AG08395 (cell line): ENCODE results near the gene NALCN.

Experiments
- DNase-seq: peaks from one replicate; pipeline ENCODE4 v3.0.0; 2012; ENCODE audit warnings: mixed read lengths, low spot score

Gene NALCN

DNA sequence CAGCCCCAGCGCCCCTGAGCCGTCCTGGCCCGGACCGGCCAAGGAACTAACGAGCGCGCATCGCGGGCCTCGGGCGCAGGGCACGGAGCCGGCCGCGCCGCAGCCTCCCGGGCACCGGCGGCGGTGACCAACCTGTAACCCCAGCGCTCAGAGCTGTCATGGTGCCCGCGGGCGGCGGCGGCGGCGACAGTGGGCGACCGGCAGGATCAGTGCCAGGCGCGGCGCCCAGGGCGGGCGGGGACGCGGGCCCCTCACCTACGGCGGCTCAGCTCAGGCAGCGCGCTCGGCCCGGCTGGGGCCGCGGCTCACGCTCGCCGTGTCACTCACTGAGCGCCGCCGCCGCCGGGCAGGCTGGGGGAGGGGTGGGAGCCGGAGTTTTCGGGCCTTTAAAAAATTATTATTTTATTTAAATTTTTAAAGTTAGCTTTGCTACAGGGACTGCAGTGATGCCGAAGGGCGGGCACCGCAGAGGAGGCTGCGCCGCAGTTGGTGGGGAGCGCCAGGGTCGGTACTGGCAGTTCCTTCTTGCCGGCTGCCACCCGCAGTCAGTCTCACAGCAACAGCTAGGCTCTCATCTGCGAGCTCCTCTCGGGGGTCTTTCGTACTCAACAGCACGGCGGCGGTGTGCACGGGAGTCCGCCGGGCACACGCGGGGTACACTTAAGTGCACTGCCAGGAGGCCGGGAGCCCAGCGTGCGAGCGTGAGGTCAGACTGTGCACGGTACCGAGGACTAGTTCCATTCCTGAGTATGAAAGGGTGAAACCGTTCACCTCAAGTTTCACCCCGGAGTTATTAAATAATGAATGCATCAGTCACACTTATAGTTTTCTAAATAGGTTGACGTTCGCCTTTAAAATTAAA, at the start of gene NALCN:
Gene NALCN (minus strand): TSS at position 328 of the 862 bp plus-strand sequence. CDS start 17,382 bp downstream, outside the sequence.
- DNase-seq, result peak; percentile 38

DNA sequence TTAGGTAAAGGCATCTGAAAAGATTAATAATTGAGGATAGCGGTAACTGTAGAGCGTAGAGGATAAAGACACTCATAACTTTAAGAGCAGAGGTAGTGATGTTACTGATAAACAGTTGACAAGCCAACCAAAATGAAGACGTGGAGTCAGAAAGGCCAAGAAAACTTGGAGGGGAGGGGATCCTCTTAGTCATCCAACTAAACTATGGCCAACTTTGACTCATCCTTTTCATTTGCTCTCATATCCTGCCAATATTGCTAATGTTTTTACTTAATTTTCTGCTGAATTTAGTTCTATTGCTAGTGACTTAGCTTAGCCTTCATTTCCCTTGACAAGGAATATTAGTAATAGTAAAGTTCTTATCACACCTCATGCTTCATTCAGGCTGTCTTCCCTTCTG, 49.6 kb upstream of the NALCN start:
- peak; percentile 40 for DNase-seq

DNA sequence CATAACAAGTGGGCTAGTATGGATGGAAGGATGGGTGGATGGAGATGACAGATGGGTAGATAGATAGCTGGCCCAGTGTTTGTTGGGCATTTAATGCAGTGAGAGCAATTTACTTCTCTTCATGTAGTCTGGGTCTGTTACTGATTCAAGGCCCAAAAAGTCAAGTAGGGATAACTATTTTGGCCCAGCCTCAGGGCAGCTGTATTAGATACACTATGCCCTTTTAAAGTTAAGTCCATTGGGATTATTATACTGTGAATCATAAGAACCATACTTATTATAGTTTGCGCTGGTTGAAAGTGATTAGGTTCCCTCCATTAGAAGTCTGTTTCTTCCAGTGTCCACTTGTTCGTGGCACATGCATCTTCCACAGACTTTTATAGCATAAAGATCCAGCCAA, 40.9 kb upstream of the NALCN start:
- no peak for DNase-seq

DNA sequence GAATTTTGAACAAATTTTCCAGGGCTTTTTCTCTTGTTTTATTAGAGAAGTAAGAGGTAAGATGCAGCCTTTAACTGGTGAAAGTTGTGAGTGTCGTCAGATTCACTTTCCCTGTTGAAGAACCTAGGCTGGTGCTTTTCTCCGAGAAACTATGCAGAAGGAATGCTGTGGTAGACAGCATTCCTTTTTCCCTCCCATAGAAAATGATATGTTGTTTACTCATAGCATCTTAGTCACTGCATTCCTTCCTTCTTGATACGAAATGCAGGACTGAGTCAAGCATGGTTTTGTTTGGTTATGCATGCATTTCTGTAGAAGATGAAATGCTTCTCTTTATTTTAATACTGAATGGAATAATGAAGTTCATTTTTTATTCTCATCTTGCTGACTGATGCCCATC, 39.6 kb upstream of the NALCN start:
- DNase-seq, result peak; percentile 90

DNA sequence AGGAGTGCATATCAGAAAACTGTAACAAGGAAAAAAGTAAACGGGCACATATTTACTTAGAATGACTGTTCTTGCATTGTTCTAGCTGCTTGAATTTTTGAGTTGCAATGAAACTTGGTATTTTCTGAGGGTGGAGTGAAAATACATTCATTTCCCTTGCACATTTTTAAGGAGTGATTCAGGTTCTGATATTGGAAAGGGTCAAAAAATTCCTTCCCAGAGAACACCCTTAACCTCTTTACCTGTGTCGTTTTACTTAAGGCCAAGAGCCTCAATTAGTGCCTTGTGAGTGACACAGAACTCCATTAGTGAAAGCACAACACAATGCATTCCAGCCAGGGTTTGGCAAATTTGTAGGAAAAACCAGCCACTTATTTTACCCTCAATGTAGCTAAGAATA, 38.5 kb upstream of the NALCN start:
- no peak for DNase-seq

DNA sequence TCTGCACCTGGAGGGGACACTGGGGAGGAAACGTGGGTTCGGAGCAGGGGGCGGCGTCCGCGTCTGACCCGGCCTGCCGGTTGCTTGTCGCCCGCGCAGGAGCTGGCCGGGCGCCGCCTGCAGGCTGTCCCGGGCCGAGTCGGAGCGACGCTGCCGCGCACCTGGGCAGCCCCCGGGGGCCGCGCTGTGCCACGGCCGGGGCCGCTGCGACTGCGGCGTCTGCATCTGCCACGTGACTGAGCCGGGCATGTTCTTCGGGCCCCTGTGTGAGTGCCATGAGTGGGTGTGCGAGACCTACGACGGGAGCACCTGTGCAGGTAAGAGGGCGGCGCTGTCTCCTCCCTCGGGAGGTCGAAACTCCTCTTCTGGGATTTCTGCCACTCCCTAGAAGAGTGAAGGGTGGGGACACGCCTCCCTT, 37.5 kb upstream of the NALCN start:
- no peak for DNase-seq

DNA sequence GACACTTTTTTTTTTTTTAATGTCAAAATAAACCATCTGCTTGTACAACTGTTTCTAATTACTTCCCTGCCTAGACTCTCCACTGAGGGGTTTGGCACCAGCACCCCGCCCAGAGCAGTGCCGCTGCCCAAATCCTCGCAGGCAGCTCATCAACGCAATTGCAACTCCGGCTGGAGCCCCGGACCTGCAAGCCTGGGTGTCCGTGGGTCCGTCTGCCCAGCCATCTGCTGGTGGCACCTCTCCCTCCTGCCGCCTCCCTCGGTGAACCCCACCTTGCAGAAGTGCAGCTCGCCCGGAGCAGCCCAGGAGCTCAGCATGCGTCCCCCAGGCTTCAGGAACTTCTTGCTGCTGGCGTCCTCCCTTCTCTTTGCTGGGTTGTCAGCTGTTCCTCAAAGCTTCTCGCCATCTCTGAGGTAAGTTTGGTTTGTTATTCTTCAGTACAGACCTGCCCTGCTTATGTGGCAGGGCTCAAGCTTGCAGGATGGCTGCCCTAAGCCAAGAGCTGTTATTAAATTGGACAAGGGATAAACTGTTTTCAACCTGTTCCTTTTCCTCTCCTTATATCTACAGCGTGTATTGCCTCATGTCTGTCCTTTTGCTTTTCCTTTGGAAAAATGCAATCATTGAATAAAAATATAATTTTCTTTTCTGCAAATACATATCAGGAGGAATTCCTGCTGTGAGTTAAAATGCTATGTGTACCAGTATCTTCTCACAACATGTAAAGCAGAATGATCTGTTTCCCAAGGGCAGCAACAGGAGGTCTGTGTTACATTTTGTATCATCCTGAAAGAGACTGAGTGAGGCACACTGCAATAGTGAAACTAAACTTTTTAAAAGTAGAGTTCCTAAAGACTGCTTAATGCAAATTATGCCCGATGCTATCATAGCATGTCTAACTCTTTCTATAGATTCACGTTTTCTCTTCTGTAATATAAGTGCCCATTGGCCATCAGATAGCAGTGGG, 36.5 kb upstream of the NALCN start, which contains the start of gene ITGBL1:
Gene ITGBL1 (plus strand): TSS at position 157 of the 967 bp plus-strand sequence. CDS start 159 bp downstream, at position 316.
- DNase-seq, result peak; percentile 52

DNA sequence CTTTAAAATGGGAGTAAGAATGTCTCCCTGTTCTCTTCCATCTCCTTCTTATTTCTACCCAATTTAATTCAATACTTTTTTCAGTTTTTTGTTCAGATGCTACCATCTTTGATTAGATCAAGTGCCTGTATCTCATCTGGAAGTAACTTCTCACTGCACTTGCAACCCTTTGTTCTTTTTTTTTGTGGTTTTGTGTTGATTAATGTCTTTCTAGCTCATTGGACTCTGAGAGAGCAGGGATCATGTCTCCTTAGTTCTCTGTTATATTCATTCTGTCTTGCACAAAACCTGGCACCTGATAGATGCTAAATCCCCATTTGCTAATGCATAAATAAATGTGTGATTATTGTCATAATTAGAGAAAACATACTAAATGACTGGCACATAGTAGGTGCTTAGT, 35.3 kb upstream of the NALCN start:
- DNase-seq, result no peak

DNA sequence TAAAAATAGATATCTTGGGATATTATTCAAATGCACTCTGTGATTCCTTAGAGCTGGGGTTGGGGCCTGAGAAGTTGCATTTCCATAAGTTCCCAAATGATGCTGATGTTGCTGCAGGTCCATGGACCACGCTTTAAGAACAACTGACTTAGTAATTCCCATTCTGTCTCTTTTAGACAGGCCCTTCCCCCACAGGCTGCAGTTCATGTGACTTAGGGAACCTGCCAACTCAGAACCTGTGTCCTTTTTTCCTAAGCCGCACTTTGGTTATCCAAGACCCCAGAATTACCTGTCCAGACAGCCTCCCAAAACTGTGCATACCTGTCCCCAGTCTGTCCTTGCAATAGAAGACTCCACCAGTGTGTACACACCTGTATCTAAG, 34.4 kb upstream of the NALCN start:
- DNase-seq, result no peak

DNA sequence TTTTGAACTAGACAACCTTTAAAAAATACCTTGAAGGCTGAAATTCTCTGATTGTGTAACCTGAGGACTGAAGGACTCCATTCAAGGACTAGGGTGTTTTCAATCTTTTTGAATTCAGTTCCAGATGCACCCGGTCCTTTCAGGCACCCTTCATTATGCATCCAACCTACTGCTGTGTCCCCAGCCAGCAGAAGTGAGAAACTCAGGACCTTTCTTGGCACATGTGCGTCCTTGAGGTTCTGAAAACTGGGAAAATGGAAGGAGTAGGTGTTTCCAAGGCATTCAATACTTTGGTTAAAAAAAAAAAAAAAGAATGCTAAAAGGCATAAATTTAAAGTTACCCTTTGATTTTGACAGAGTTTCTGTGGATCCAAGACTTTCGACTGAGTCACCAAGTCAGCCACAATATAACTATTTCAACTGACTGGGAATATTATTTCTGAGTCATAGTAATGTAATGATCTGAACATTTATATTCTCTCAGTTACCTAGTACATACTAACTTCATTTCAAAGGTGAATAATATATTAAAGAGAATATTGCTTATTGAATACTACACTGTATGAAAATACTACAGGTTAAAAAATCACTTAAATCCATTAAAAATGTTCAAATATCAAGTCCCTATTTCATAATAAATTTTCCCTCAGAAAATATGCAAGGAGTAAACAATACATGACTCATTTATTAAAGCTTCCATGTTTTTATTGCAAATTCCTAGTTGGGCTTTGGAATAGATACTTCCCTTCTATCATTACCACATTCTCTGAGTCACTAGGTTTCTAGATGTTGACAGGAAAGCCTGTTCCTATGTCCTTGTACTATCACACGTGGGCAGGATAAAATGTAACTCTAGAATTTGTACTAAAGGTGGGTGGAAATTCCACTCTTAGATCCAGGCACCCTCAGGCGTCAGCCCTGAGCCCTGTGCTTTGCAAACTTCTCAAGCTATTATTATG, 33.8 kb upstream of the NALCN start:
- DNase-seq, result peak; percentile 72

DNA sequence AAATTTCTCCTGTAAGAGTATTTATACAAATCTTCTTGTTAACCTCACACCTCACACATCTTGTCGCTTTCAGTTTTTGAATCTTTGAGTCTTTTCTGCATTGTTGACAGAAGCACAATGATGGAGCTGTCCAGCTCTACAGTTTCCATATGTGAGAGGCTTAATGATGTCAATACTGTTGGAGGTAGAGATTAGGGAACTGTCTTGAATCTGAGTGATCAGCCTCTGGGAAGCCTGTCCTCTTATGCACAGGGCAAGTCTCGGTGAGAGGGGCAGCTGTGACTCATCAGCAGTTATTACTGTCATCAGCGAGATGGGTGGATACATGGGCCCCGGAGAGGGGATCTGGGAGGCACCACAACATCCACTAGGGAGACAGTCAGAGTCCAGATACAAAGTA, 31.5 kb upstream of the NALCN start:
- no peak for DNase-seq

DNA sequence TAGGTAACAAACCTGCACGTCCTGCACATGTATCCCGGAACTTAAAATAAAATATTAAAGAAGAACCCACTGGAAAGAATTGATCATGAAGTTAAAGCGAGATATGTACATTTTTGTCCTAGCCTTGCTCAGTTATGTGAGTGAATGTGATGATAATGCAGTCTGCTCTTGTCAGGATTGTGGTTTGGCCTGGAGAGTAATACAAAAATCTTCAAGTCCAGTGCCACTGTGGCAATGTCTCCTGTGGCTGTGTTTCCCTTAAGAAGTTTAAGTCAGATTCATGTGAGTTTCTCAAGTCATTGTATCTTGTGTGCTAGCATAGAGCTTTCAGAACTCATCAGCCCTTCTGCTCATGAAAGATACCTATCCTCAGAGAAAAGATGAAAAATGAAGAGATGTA, 18.2 kb upstream of the NALCN start:
- no peak for DNase-seq

DNA sequence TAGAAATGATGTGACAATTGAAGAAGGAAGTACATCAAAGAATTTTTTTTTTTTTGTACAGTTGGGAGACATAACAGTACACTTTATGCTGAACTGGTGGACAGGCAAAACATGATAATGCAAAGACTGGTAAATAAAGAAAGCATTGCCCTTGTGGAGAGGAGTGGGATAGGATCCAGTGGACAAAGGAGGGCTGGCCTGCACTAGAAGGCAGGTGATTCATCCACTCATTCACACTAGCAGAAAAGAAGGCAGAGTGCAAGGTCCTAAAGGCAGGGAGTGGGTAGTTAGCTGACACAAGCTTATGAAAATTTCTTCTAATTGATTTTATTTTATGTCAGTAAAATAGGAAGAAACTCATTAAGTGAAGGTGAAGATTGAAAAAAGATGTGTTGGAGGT, 17.6 kb upstream of the NALCN start:
- no peak for DNase-seq

DNA sequence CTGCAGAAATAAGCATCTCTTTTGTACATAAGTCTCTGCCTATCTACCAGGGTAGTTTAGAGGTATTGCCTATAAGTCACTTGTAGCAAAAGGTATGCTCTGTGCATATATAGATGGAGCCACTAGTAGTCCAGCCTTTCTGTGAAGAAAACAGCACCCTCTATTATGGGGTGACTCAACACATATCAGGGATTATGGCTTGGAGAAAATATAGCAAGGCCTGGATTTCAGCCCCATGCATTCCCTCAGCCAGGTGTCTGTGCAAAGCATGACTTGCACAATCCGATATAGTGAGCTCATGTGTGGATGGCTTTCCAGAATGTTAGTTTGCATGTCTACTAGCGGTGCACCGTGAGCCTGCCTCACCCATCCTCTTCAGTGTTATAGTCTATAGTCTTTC, 13.4 kb upstream of the NALCN start:
- no peak for DNase-seq

DNA sequence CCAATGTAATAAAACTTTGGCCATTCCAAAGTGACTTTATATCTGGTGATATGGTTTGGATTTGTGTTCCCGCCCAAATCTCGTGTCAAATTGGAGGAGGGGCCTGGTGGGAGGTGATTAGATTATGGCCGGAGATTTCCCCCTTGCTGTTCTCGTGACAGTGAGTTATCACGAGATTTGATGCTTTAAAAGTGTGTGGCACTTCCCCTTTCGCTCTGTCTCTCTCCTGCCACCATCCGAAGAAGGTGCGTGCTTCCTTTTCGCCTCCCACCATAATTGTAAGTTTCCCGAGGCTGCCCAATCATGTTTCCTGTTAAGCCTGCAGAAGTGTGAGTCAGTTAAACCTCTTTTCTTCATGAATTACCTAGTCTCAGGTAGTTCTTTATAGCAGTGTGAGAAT, 9.3 kb upstream of the NALCN start:
- DNase-seq, result no peak

DNA sequence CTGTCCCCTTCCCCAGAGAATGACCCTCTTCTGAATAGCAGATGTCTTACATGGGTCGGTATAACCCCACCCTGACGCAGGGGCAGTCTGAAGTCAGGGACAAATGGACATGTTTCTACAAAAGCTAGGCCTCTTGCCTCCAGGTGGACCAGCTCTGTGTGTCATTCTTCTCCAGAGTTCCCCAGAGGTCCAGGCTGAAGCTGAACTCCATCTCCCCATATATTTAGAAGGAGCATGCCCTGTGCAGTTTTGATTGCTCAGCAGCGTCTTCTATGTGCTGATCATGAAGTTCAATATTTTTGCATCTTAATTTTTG, 8.8 kb upstream of the NALCN start:
- no peak for DNase-seq

DNA sequence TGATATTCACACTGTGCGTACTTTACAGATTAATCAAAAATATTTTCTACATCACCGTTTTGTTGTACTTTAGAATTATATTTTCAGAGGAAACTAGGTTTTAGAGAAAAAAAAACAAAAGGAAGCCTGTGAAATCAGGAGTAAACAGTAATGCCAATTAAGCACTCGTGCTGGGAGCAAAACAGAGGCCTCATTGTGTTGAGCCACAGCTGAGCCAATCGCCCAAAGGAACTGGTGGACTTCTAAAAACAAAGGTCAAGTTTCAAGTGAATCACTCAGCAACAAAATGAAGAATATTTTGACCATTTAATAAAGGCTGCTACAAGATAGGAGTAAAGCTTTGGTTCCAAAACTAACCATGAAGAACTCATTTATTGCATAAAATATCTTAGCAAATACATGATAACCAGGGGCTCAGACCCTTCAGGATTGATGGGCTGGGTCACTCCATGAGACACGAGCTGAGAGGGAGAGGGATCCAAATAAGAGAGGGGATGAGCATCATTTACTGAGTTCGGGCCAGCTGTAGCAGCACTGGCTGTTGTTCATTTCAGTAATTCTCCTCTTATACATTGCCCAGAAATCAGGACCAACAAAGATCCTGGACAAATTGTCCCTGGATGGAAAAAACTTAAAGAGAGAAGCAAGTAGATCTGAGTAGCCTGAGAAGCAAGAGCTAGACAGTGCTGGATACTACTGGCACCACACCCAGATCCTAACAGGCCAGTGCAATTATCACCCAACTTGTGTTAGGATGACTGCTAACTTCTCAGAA, 8.3 kb upstream of the NALCN start:
- DNase-seq, result no peak

DNA sequence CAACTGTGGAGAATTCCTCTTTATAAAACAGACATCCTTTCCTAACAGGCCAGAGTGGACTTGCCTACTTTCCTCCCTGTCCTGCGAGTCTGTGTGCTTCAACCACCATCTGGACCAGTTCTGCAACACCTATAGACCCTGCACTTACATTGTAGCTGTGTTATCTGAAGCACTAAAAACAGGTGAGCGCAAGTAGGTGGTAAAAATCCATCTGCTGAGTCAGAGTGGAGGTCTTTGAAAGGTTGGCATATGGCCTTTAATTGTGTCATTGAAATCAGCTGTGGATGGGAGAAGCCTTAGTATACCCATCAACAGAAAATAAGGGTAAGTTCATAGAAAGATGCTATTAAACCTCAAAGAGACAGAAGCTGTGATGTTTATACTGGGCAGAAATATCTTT, 7.6 kb upstream of the NALCN start:
- no peak for DNase-seq

DNA sequence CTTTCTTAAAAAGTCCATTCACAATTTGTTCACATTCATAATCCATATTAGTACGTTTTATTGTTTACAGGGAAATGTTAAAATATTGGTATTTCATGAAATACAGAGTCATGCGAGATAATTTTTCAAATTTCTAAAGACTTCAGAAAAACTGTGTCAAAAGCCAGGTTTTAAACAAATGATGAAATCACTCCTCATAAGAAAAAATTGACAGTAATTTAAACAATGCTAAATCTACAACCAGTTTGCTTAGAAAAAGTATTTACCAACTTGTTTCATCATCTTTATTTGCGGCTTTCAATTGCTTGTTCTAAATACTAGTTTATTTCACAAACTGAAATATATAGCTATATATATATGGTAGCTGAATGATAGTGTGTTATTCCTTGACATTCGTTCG, 1.2 kb upstream of the NALCN start:
- DNase-seq, result no peak

DNA sequence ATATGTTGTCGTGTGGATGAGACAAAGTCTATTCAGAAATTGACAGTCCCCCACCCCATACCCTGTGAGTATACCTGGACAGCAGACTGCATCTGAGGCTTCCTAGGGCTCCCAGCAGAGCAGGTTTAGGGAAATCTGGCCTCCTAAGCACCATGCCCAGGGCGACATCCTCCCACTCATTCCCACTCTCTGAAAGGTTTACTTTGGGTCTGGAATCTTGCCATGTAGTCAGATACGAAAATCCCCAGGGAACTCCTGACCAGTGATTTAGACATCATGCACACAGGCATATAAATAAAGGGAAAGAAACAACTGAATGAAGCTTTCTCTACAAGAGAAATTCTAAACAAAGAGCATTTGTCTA, 717 bp upstream of the NALCN start:
- DNase-seq, result no peak
